Vagina (tissue), 2 donors: ENCODE data around the gene RADIL. TPM values are rescaled to one million over a fixed set of nuclear protein-coding genes. Genes with fewer than 3 reads are reported as not detected.

ENCODE experiments used
- DNase-seq, 2 donors: peaks; one replicate each; pipeline ENCODE4 v3.0.0-alpha.2; 2017; ENCODE audit errors: extremely low spot score in 2 of 2
- H3K27ac ChIP-seq: fragments of 200-600 bp; sonication (generic); one replicate; pipeline ENCODE4 v1.5.1; 2019
- H3K27me3 ChIP-seq: fragments of 200-600 bp; sonication (generic); one replicate; pipeline ENCODE4 v1.5.1; 2019
- H3K36me3 ChIP-seq, 2 donors: fragments of 200-600 bp; sonication (generic); one replicate each; pipeline ENCODE4 v1.5.1; 2017 to 2019
- H3K4me1 ChIP-seq: fragments of 200-600 bp; sonication (generic); one replicate; pipeline ENCODE4 v1.5.1; 2019
- H3K4me3 ChIP-seq, 2 donors: fragments of 200-600 bp; sonication (generic); 1 replicate in 1 of 2; 2 replicates in 1 of 2; pipeline ENCODE4 v1.5.1; 2016 to 2019
- H3K9me3 ChIP-seq: fragments of 200-600 bp; sonication (generic); one replicate; pipeline ENCODE4 v1.5.1; 2019
- POLR2A ChIP-seq, 2 donors: fragments of 450-650 bp; IDR thresholded peaks; one replicate each; pipeline ENCODE4 v1.6.1; 2017; ENCODE audit warnings: antibody characterized with exemption in 2 of 2, mild to moderate bottlenecking in 2 of 2, moderate library complexity in 2 of 2
- POLR2AphosphoS5 ChIP-seq, 2 donors: sonication (generic); formaldehyde crosslinking; IDR thresholded peaks; one replicate each; pipeline ENCODE4 v1.9.0; 2017; ENCODE audit warnings: antibody characterized with exemption in 2 of 2, mild to moderate bottlenecking in 2 of 2, low read depth in 1 of 2; ENCODE audit not compliant: insufficient read depth in 1 of 2
- intact Hi-C: fragments of 100-400 bp; cut with DNase I; formaldehyde crosslinking; loops from one replicate; pipeline ENCODE4 v1.15.1; 2023
- total RNA-seq: library from RNA; depleted of rRNA; stranded (reverse); fragments of >200 nt; gene quantifications from one replicate; pipeline ENCODE4 v1.2.3, GENCODE V29; 2016
- TF ChIP-seq, protein P1 (sequence below), 3 experiments: fragments of 450-650 bp in 2 of 3; fragments of 200-600 bp in 1 of 3; sonication (generic) in 1 of 3; IDR thresholded peaks; one replicate each; pipeline ENCODE4 v1.5.1; 2017 to 2019; ENCODE audit warnings: antibody characterized with exemption in 3 of 3, mild to moderate bottlenecking in 2 of 3, moderate library complexity in 2 of 3

Gene RADIL
- total RNA-seq, 1 donor from 2014 or later, result 16.5 TPM

DNA sequence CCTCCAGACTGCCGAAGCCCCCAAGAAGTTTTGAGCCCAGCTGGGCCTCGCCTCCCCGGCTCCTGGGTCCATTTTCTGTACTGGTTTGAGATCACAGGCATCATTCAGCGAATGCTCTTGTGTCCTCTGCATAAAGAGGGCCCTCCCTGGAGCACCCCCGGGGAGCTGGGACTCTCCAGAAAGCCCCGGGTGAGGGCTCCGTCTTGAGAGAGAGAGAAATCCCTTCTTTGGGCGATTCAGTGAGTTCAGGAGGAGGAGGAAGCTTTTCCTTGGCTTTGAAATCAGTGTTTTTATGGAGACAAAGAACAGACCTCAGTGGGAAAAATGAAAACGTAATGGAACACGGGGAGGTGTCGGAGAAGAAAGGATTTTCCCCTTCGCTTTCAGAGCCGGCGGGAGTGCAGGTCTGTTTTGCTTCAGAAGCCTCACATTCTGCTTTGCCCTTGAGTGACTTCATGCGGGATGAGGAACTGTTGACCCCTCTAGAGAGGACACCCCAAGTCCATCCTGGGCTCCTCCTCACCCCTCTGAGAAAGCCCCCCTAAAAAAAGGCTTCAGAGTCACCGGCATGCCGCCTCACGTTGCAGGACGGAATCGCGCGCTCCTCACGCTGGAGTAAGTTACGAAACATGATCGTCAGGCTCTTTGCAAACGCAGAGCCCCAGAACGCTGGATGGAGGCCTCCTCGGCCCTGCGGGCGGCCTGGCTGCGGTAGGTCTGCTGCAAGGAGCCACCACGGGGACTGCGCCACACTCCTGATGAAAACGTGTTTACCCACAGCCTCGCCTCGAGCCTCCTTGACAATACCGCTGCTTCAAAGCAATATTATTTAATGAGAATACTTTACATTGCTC lies 116.6 kb downstream of the RADIL start:
- Histone ChIP-seq H3K9me3 (no peaks in the 10 kb centered on the region), H3K4me3 (peak overlapping the region in 1 of 2 donors; percentile 21), H3K27me3 (no peaks in the 10 kb centered on the region), H3K4me1 (no peaks in the 10 kb centered on the region), H3K36me3 (peaks cover 0 to 26% of the 10 kb centered on the region in 2 donors), H3K27ac (peak overlapping the region; percentile 60)
- TF ChIP-seq, protein P1, sequence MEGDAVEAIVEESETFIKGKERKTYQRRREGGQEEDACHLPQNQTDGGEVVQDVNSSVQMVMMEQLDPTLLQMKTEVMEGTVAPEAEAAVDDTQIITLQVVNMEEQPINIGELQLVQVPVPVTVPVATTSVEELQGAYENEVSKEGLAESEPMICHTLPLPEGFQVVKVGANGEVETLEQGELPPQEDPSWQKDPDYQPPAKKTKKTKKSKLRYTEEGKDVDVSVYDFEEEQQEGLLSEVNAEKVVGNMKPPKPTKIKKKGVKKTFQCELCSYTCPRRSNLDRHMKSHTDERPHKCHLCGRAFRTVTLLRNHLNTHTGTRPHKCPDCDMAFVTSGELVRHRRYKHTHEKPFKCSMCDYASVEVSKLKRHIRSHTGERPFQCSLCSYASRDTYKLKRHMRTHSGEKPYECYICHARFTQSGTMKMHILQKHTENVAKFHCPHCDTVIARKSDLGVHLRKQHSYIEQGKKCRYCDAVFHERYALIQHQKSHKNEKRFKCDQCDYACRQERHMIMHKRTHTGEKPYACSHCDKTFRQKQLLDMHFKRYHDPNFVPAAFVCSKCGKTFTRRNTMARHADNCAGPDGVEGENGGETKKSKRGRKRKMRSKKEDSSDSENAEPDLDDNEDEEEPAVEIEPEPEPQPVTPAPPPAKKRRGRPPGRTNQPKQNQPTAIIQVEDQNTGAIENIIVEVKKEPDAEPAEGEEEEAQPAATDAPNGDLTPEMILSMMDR (IDR thresholded peaks at IDR 0.05), result no peak
- TF ChIP-seq POLR2AphosphoS5 (IDR thresholded peaks at IDR 0.05; ENCODE audit: insufficient read depth in 1 of 2, low read depth in 1 of 2) (peak in 1 of 2 donors; percentile 46), POLR2A (IDR thresholded peaks at IDR 0.05) (no peak)
- no peak for DNase-seq
- intact Hi-C loops, result no loop called here

DNA sequence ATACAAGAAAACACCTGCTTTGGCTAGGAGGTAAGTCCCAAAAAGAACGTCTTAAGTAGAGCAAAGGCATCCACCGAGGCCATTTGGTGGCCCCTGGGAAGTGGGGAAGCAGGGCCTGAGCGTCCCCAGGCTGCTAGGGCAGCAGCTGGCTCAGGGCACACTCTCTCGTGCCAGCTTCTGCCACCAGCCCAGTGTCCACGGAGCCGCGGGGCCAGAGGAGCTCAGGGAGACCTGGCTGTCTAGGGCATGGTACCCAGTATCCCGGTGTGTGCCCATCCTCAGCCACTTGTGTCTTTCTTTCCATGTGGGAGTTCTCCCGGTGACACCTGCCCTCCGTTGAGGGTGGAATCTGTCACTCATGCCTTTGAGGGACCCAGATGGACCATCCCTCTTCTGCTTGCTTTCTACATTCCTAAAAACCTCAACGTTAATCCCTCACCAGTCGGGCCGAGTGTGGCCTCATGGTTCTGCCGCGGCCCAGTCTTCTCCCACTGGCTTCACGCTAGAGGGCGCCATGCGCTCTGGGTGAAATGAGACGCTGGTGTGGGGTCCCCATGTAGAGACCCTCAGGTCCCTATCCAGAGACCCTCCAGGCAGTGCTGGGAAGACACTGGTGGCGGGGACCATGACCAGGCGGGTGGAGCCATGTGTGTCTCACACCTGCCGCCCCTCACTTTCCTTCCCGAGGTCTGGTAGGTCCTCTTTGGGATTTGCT lies 117.6 kb downstream of the RADIL start:
- intact Hi-C loops, result no loop called here
- Histone ChIP-seq H3K9me3 (no peaks in the 10 kb centered on the region), H3K27ac (peak overlapping the region; percentile 60), H3K4me3 (no peak overlapping the region), H3K27me3 (no peaks in the 10 kb centered on the region), H3K4me1 (no peaks in the 10 kb centered on the region), H3K36me3 (peaks cover 0 to 35% of the 10 kb centered on the region in 2 donors)
- no peak for DNase-seq
- TF ChIP-seq POLR2A (IDR thresholded peaks at IDR 0.05) (no peak), POLR2AphosphoS5 (IDR thresholded peaks at IDR 0.05; ENCODE audit: insufficient read depth in 1 of 2, low read depth in 1 of 2) (no peak)
- TF ChIP-seq, protein P1 (IDR thresholded peaks at IDR 0.05), result no peak

DNA sequence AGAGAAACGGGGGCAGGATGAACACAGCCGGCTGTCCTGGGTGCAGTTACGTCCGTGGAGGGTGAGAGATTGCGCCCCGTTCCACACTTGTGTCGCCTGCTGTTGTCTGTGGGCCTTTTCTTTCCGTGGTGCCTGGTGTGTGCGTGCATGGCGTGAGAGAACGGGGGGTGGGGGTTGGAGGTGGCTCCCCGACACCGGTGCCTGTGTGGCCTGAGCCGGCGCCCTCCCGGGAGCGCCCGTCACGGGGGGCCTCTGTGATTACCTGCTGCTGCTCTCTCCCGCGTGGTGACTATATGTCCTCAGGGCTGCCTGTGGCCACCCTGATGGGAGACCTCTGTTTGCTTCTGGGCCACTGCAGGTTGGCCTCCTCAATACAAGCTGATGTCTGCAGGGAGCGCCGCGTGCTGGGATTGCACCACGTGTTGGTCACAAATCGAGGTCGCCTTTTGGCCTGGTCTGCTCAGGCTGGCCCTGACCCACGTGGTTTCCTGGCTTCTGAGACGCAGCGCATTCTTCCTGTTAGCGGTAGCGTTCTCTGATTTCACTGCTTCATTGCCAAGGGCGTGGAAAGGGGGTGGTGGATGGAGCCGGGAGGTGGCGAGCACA lies 119.0 kb downstream of the RADIL start:
- no peak overlapping the region for H3K4me3 ChIP-seq

DNA sequence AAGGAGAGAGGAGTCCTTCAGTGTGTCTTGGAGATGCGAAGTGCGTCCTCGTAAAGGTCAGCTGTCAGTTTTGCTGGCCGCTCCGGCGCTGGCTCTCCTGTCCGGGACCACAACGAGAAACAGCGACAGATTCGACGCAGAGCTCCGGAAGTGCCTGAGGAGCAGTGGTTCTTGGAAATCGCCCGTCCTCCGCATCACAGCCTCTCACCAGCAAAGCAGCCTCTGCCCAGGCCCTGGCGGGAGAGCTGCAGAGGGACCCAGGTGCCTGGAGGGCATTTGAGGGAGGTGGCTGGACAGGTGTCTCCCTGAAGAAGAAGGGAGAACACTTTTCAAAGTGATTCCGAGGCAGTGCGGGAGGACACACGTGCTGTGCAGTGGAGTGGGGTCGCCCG lies 119.7 kb downstream of the RADIL start:
- no peak overlapping the region for H3K27ac ChIP-seq
- peaks cover 0 to 57% of the 10 kb centered on the region in 2 donors for H3K36me3 ChIP-seq
- no peaks in the 10 kb centered on the region for H3K27me3 ChIP-seq
- intact Hi-C loops, result no loop called here
- no peaks in the 10 kb centered on the region for H3K9me3 ChIP-seq
- H3K4me1 ChIP-seq, result no peaks in the 10 kb centered on the region
- TF ChIP-seq POLR2A (IDR thresholded peaks at IDR 0.05) (no peak), POLR2AphosphoS5 (IDR thresholded peaks at IDR 0.05; ENCODE audit: insufficient read depth in 1 of 2, low read depth in 1 of 2) (no peak)
- TF ChIP-seq, protein P1 (IDR thresholded peaks at IDR 0.05), result no peak
- DNase-seq, result no peak
- H3K4me3 ChIP-seq, result no peak overlapping the region

More for the DNA sequence above, 119.0 kb downstream of the RADIL start:
- intact Hi-C loops, result no loop called here
- Histone ChIP-seq H3K9me3 (no peaks in the 10 kb centered on the region), H3K27ac (no peak overlapping the region), H3K27me3 (no peaks in the 10 kb centered on the region), H3K4me1 (no peaks in the 10 kb centered on the region), H3K36me3 (peaks cover 0 to 50% of the 10 kb centered on the region in 2 donors)
- no peak for DNase-seq
- TF ChIP-seq POLR2AphosphoS5 (IDR thresholded peaks at IDR 0.05; ENCODE audit: insufficient read depth in 1 of 2, low read depth in 1 of 2), result no peak
- TF ChIP-seq, protein P1 (IDR thresholded peaks at IDR 0.05), result no peak
- TF ChIP-seq POLR2A (IDR thresholded peaks at IDR 0.05), result no peak
